Jurkat, Clone E6-1 (cell line): ENCODE results near the gene SPATA31C1.
"Not testable (repeated sequence)": the region's sequence is repeated elsewhere in the genome, so short reads cannot be mapped to it uniquely, and the experiment has no call there.

Experiments
- DNase-seq: peaks from one replicate; pipeline ENCODE4 v3.0.0-alpha.2; 2011; ENCODE audit warnings: low read depth, low spot score
- H3K4me3 ChIP-seq: 2 replicates; pipeline ENCODE4 v1.5.1; 2011; ENCODE audit warnings: mild to moderate bottlenecking, low read length, control low read depth, moderate library complexity

The SPATA31C1 gene

GRCh38 chr9:87923012-87923411, 5.2 kb downstream of the SPATA31C1 start:
- DNase-seq, result peak; percentile 25
- H3K4me3 ChIP-seq, result not testable (repeated sequence)

- not testable (repeated sequence) for DNase-seq, H3K4me3 ChIP-seq
Observed at GRCh38 chr9:87924851-87925250, 7.1 kb downstream of the SPATA31C1 start.

DNA sequence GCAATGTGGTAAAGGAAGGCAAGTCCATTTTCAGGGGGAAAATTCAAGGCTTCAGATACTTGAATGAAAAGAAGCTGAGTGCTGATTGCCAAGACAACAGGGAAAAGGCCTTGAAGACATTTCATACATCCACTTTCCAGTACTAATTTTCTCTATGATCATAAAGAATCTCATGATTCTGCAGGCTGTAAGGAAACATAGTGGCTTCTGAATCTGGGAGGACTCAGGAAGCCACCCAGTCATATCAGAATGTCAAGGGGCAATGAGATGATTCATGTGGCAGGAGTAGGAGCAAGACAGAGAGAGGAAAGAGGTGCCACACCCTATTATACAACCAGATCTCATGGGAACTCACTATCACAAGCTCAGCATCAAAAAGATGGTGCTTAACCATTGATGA, 11.4 kb downstream of the SPATA31C1 start:
- not testable (repeated sequence) for H3K4me3 ChIP-seq, DNase-seq

GRCh38 chr9:87934444-87934843, 16.7 kb downstream of the SPATA31C1 start:
- not testable (repeated sequence) for H3K4me3 ChIP-seq, DNase-seq

DNA sequence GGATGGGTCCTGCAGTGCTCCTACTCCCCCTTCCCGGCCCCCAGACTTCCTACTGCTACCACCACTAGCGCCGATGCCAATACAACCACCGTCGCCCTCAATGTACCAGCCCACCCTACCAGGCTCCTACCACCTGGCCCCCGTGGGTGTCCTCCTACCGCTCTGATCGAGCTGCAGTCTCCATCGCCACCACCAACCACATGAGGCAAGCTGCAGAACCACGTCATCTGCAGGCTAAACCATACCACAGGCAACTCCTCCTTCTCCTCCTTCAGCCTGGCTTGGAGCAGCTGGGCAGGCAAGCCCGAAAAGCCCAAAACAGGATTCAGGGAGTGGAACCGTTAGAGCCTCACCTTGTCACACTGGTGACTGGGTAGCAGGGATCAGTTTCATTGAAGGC, 19.6 kb downstream of the SPATA31C1 start:
- not testable (repeated sequence) for H3K4me3 ChIP-seq, DNase-seq

GRCh38 chr9:87937918-87938317, 20.2 kb downstream of the SPATA31C1 start:
- not testable (repeated sequence) for DNase-seq, H3K4me3 ChIP-seq

DNA sequence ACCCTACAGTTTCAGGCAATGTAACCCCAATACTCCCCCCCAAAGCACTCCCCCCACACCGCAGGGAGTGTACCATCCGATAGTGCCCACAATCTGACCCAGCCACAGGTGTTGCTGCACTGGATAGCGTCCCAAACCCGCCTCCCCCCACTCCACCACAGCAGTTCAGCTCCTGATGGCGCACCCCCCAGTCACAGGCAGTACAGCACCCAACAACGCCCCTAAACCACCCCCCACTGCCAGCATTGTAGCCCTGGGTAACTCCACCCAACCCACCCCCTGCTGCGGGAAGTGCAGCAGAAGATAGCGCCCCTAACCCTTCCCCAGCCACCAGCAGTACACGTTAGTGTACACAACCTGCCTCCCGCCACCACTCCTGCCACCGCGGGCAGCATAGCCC, 20.6 kb downstream of the SPATA31C1 start:
- not testable (repeated sequence) for H3K4me3 ChIP-seq, DNase-seq

DNA sequence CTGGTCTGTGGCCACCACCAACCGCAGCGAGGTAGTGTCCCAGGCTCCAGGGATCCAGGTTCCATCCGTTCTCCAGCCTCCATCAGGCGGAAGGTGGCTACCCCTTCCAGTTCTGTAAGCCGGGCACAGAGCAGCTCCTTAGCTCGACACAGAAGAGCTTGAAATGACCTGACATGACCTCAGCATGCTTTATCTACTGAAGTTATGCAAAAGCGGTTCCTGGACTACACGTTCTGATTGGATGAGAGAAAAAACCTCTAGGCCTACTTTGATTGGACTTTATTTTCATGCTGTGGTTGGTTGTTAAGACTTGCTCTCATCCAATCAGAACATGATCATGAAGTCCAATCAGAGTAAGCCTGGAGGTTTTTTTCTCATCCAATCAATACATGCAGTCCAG, 21.3 kb downstream of the SPATA31C1 start:
- not testable (repeated sequence) for DNase-seq, H3K4me3 ChIP-seq

- DNase-seq, result no peak
- no peak overlapping the region for H3K4me3 ChIP-seq
Observed at GRCh38 chr9:87944096-87944495, 26.3 kb downstream of the SPATA31C1 start.

DNA sequence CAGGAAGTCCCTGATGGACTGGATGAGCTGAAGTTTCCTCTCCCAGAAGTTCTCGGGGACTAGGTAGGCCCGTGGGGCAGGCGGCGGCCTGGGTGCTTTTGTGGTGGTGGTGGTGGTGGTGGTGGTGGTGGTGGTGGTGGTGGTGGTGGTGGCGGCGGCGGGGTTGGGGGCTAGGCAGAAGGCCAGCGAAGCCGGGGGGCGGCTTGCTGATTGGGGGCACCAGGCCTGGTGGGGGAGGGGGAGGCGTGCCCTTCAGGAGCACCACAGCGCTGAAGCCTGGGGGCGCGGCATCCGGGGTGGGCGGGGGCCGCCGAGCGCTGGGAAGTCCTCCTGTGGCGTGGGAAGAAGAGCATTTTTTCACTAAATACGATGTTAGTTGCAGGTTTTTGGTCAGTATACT, 26.9 kb downstream of the SPATA31C1 start:
- no peak for DNase-seq
- no peak overlapping the region for H3K4me3 ChIP-seq

DNA sequence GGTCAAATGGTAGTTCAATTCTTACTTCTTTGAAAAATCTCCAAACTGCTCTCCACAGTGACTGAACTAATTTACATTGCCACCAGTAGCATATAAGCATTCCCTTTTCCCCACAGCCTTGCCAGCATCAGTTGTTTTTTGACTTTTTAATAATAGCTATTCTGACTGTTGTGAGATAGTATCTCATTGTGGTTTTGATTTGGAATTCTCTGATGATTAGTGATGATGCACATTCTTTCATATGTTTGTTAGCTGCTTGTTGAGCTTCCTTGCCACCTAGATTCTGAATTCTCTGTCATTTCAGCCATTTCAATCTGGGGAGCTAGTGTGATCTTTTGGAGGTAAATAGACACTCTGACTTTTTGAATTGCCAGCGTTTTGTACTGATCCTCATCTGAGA, 32.5 kb downstream of the SPATA31C1 start:
- DNase-seq, result no peak
- no peak overlapping the region for H3K4me3 ChIP-seq

DNA sequence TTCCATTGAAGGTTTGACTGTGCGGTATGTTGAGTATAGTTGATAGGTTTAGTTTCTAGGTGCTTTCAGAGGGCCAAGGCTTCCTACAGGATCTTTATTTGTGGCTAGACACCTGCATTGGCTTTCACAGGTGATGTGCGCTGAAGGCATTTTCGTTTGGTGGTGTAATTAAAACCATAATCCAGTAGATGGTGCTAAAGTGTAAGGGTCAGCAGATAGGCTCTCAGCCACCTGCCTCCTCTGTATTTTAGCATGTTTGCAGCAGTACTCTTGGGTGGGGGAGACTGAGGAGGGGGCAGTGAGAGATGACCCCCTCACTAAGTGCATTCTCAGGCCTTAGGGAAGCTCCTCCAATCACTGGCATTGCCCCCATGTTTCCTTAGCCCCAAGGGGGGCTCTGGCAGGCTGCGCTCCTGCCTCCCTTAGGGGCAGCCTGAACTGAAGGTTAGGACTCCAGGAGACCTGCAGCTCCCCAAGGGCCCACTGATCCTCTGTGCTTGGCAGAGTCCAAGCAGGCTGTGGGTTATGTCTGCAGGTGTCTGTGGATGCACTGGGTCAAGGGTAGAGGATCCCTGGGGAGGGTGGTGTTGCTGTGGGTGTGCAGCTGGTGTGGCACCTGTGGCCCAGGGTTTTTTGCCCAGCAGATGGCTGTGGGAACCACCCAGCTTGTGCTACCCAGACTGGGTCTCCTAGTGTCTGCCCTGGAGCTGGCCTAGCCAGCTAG, 33.2 kb downstream of the SPATA31C1 start:
- no peak overlapping the region for H3K4me3 ChIP-seq
- DNase-seq, result peak; percentile 37

DNA sequence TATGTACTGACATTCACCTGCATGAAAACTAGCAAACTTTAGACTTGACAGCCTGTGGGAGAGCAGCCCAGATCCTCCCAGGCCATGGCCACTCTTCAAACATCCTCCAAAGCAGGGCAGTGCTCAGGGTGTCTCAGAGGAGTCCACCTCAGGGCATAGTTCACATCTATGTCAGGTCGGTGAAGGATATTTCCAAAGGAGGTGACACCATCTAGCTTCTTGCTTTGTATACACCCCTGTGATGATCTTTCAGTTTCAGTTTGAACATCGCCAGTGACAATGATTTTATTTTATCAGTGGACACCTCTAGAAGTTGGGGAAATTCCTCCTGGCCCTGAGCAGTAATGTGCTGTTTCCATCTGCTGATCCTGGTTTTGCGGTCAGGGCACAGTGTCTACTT, 36.5 kb downstream of the SPATA31C1 start:
- DNase-seq, result no peak
- H3K4me3 ChIP-seq, result no peak overlapping the region

GRCh38 chr9:87957839-87958238, 40.1 kb downstream of the SPATA31C1 start:
- DNase-seq, result peak; percentile 39
- no peak overlapping the region for H3K4me3 ChIP-seq

GRCh38 chr9:87958591-87958990, 40.8 kb downstream of the SPATA31C1 start:
- H3K4me3 ChIP-seq, result no peak overlapping the region
- DNase-seq, result no peak

- no peak overlapping the region for H3K4me3 ChIP-seq
- DNase-seq, result no peak
Observed at GRCh38 chr9:87959916-87960581, 42.3 kb downstream of the SPATA31C1 start.

- no peak overlapping the region for H3K4me3 ChIP-seq
- DNase-seq, result no peak
Observed at GRCh38 chr9:87963770-87964169, 46.0 kb downstream of the SPATA31C1 start.

DNA sequence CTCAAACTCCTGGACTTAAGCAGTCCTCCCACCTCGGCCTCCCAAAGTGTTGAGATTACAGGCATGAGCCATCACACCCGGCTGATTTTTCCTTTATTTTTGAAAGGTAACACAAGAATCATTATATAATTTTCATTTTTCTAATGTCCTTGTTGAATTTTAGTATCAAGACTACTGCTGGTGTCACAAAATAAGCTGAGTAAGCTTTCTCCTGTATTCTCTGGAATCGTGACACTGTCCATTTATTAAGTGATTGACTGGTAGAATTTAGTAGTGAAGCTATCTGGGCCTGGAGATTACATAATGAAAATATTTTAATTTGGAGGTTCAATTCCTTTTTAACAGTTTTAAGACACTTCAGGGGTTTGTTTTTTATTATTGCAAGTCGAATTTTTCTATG, 47.1 kb downstream of the SPATA31C1 start:
- no peak for DNase-seq
- H3K4me3 ChIP-seq, result no peak overlapping the region

DNA sequence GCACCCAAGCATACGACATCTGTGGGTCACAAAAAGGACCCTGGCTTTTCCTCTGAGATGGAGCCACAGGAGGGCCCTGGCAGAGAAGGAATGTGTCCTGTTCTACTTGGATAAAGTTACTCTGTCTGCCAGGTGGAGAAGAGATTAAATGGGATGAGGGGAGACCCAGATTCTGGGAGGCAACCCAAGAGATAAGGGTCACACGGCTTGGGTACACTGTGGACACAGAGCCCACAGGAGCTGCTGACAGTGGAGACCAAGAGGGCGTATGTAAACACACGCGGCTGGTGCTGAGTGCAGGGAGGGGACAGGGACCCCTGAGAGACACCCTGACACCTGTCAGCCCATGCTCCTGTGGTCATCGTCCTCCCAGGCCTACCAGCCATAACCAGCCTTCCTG, 50.4 kb downstream of the SPATA31C1 start:
- no peak for DNase-seq
- no peak overlapping the region for H3K4me3 ChIP-seq

DNA sequence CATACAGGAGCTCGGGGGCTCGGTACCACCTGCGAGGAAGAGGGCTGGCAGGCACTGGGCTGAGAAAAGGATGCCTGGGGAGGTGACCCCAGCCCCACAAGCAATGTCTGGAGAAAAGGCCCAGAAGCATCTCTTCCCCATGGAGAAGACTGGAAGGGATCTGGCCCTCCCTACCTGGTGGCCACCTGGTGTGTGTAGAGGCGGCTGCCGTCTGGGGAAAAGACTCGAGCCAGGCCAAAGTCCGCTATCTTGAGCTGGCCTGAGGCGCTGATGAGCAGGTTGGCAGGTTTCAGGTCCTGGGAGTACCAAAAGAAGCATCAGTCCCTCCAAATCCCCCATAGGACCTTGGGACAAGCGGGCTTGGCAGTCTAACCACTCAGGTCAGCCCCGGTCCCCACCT, 52.8 kb downstream of the SPATA31C1 start:
- H3K4me3 ChIP-seq, result no peak overlapping the region
- no peak for DNase-seq

DNA sequence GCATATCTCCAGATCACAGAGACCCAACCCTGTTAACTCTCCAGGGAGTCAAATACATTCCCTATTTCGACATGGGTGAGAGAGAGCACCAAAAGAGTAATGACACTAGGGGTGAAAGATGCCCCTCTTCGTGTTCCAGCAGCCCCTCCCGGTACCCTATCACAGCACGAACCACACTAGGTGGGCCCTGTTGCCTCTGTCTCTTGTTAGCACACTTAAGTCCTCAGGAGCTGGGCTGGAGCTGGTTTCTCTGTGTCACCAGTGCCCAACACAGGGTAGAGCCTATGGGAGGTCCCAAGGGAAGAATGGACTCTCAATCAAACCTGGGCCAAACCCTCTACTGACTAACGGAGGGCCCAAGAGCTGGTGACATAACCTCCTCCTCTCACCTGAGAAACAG, 55.4 kb downstream of the SPATA31C1 start:
- DNase-seq, result no peak
- H3K4me3 ChIP-seq, result no peak overlapping the region
